Subcutaneous adipose tissue (tissue), 4 donors: Measurements from ENCODE around the gene CDH24. TPM values are rescaled to one million over a fixed set of nuclear protein-coding genes. Genes with fewer than 3 reads are reported as not detected.

Experiments used
- CTCF ChIP-seq: fragments of 450-650 bp; IDR thresholded peaks from one replicate; pipeline ENCODE4 v1.5.1; 2016; ENCODE audit warnings: low read depth, mild to moderate bottlenecking, control low read depth, antibody characterized with exemption, moderate library complexity
- total RNA-seq, 4 donors: library from RNA; depleted of rRNA; stranded (reverse); fragments of >200 nt; gene quantifications; one replicate each; pipeline ENCODE4 v1.1.0, GENCODE V29; 2016

CDH24 gene
- total RNA-seq, 4 donors from 2014 or later = 1.5 to 4.1 (median 1.8) TPM

GRCh38 chr14:23094666-23095195, 37.4 kb upstream of the CDH24 start, which contains the start of gene ACIN1:
Gene ACIN1, minus strand, starts transcription at chr14:23095136. Its CDS starts 24 bp downstream, at chr14:23095112.
- no peak for TF ChIP-seq CTCF

- no peak for TF ChIP-seq CTCF
Measured at GRCh38 chr14:23093991-23094665, 36.8 kb upstream of the CDH24 start.

- no peak for TF ChIP-seq CTCF
Measured at GRCh38 chr14:23093526-23093925, 36.2 kb upstream of the CDH24 start.

- no peak for TF ChIP-seq CTCF
Measured at GRCh38 chr14:23093104-23093503, 35.8 kb upstream of the CDH24 start.

- no peak for TF ChIP-seq CTCF
Measured at GRCh38 chr14:23091294-23092225, 34.2 kb upstream of the CDH24 start.

GRCh38 chr14:23090254-23090636, 32.9 kb upstream of the CDH24 start:
- no peak for TF ChIP-seq CTCF
